SW480 (cell line): Measurements from ENCODE around the gene ANAPC16.
"Not testable (repeated sequence)": the region's sequence is repeated elsewhere in the genome, so short reads cannot be mapped to it uniquely, and the experiment has no call there.

Source experiments
- DNase-seq: peaks from one replicate; pipeline ENCODE4 v3.0.0-alpha.2; 2016; ENCODE audit warnings: low spot score

The ANAPC16 gene

GRCh38 chr10:72243822-72244437 is 28.1 kb downstream of the ANAPC16 start:
- DNase-seq: no peak

GRCh38 chr10:72244573-72245038 is 28.8 kb downstream of the ANAPC16 start:
- DNase-seq: no peak

- DNase-seq: no peak
Observed at GRCh38 chr10:72245949-72246525, 30.2 kb downstream of the ANAPC16 start.

- DNase-seq: peak; percentile 98
Observed at GRCh38 chr10:72248468-72249151, 32.8 kb downstream of the ANAPC16 start.

- DNase-seq: not testable (repeated sequence)
Observed at GRCh38 chr10:72249176-72249862, 33.5 kb downstream of the ANAPC16 start.

GRCh38 chr10:72250666-72251065 is 34.9 kb downstream of the ANAPC16 start:
- no peak for DNase-seq

DNA sequence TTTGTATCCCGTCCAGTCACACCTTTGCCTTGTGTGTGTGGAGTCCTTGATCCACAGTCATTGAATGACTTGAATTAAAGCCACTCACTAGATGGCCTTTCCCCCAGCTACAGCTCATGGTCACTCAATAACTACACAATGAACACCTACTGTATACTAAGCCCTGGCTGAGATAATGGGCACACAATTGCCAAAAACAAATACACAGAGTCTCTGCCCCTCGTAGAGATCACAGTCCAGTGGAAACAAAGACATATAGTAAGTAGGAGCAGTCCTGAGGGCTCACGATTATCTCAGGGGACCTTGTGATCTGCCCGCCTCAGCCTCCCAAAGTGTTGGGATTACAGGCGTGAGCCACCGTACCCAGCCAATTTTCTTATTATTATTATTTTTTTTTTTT is 35.8 kb downstream of the ANAPC16 start:
- no peak for DNase-seq

DNA sequence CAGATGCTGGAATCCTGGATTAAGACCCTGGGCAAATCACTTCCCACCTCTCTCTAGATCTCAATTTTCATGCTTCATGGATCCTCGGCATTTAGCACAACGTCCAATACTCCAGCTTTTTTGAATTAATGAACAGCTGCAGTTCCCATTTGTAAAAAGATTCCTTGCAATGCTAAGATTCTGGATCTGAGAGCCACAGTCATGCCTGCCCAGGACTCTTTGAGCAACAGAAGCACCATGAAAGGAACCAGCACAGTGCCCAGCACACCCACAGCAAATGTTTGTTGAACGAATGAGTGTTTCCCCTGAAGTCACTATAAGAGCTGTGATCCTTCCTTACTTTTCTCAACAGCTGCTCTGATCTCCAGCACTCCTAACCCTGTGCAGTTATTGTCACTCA is 37.2 kb downstream of the ANAPC16 start:
- DNase-seq: no peak

- DNase-seq: no peak
Observed at GRCh38 chr10:72253578-72253977, 37.8 kb downstream of the ANAPC16 start.

DNA sequence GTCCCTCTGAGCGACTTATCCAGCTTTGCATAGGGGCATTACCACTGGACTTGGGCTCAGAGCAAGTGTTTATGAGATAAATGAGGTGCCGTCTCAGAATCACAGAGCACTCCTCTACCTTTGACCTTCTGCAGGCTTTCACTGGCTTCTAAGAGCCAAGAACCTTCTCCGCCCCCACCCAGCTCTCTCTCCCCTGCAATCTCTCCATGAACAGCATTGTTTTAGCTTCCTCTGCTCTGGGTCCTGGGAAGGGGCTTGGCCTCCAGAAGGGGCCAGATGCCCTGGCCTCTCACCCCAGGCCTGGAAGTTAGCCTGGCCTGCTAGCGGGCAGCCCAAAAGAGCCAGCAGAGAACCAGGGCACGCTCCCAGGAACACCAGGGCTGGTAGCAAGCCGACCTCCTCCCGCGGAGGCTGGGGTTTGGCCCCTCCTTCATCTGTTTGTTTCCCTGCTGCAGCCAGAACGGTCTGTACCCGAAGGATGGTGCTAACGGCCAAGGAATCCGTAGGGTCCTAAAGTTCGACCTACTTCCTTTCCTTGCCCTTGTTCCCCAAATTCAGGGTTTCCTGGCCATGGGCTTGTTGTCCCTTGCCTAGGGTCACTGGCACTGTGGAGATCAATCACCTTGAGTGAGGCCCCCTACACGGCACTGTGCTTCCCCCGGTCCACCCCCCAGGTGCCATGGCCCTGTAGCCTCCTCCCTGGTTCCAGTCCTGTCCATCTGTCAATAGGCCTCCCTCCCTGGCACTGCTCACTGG is 39.2 kb downstream of the ANAPC16 start:
- DNase-seq: peak; percentile 64

DNA sequence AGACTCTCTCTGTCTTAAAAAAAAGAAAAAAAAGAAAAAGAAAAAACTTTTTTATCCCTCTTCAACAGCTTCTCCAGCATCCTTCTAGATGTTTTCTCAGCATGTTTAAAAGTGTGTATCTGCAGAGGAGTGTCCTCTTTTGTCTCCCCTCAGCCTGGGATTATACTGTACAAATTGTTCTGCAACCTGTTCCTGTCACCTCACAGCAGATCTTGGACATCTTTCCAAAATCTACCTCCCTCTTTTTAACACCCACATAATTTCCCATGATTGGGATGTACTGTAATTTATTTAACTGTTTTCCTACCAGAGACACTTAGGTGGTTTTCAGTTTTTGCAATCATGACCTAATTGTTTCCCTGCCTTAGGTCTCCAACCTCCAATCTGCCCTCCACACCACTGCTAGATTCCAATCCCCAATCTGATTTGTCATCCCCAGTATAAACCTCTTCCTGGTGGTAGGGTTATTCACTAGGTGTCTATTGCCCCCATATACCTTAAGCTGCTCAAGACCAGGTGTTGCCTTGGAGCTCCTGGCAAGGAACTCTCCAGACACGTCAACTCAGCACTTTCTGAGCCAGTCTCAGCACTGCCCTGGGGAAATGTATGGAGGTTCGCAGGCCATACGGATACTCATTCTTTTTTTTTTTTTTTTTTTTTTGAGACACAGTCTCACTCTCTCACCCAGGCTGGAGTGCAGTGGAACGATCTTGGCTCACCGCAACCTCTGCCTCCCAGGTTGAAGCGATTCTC is 40.3 kb downstream of the ANAPC16 start:
- DNase-seq: no peak

- no peak for DNase-seq
Observed at GRCh38 chr10:72257051-72257892, 41.5 kb downstream of the ANAPC16 start.

DNA sequence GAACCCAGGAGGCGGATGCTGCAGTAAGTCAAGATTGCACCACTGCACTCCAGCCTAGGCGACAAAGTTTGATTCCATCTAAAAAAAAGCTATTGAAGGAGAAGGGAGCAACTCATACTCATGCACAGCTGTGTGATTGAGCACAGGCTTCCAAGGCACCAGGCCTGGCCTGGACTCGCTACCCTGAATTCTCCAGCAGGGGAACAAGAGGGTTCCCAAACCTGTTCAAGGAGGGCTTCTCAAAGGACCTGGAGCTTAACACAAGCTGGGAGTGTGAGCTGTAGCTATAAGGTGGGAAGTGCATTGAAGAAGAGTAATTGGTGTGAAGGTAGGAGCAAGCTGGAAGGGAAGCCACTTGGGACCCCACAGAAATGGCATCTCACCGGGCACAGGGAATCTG is 42.8 kb downstream of the ANAPC16 start:
- DNase-seq: no peak

DNA sequence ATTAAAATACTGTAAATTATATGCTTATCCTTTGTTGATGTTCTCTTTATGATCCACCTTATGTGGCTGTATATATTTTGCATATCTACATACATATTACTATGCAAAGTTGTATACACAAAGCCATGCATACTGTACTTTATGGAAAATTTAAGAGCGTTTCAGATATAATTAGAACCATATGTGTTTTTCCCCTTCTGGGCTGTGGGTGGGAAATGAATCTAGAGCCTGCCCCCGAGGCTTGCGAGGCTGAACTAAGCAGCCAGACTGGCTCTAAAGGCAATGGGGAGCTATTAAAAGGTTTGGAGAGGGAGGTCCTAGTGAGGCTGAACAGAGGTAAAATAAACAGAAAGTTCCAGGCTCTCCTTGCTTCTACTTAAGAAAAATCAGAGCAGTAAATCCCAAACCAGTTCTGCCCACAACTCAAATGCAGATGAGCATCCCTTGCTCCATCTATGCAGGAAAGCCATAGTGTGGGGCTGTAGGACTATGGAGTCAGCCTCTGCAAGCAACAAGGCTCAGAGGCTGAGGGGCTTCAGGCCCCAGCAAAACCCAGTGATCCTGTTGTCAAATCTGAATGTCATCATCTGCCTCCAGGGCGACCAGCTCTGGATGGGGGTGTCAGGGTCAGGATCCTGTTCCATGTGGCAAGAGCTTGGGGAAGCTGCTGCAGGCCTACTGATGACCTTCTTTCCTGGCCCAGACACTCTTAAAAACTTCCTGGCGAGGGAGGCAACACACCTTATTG is 43.9 kb downstream of the ANAPC16 start:
- DNase-seq: no peak

DNA sequence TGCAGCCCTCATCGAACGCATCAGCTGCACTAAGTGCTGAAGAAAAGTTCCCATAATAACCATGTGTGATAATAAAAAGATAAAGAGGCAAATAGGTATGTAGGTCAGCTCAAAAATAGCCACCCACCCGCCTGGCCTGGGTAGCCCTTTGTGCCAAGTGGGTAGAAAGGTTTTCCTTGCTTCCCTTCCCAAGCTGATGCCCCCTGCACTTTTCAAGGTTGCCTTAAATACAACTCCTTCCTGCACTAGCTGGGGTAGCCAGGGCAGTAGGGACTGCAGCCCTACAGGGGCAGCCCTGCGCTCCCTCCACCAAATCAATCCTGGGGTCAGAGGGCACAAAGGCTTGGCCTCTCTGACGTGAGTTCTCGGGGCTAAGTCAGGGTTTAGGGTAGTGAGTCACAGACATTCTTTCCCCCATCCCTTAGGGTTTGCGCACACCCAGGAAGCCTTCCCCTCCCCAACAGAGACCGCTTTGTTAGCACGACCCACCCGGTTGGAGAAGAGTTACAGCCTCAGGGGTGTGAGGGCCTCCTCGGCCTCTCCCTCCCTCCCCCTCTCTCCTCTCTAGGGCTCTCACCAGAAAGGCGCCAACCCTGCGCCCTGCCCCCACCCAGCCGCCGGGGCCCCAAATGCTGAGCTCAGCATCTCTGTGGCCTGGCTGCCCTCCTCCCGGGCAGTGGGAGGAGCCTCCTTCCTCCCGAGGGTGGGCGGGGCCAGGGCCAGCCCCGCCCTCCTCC is 44.6 kb downstream of the ANAPC16 start:
- peak; percentile 96 for DNase-seq

DNA sequence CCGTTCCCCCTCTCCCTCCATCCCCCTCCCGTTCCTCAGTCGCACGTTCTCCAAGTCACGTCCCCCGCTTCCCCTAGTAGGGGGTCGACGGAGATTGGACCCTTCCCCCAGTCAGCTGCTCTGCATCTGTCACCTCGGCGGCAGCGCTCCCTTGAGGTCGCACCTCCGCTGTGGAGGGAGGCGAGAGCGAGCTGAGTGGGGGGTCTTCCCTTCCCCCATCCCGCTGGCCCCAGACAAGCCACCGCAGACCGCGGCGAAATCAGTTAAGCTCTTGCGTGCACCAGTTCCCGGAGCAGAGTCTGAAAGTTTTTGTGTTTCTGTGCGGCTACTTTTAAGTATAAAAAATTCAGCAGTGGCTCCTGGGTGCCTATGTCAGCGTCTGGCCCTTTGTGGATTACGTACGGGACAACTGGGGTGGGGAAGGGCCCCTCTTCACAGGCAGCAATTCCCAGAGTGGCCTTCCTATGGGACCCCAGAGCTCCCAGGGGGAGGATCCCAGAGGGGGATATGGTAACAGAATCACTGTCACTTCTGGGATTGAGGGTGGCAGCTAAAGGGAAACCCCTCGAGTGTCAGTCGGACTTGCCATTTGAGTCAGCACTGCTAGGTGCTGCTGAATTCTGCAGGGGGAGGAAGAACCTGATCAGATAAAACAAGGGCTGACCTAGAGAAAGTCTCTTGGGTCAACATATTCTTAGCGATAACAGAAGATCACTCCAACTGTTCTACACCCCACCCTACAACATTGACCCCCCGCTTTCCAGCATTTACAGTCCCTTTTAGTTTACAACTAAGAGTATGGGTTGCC is 45.4 kb downstream of the ANAPC16 start:
- DNase-seq: peak; percentile 60

GRCh38 chr10:72261784-72262404 is 46.1 kb downstream of the ANAPC16 start:
- peak; percentile 50 for DNase-seq
